D721Med (cell line): ENCODE data around the gene RBBP5.

Experiments used
- DNase-seq: peaks from one replicate; pipeline ENCODE4 v3.0.0; 2011; ENCODE audit warnings: low spot score; ENCODE audit not compliant: insufficient read length
- FAIRE-seq: peaks from 2 replicates; lab custom pipeline; 2011; peaks lifted over from hg19 to GRCh38; lab: Jason Lieb, UNC
- CTCF ChIP-seq: IDR thresholded peaks from 2 replicates; pipeline ENCODE4 v1.5.1; 2012; ENCODE audit warnings: mild to moderate bottlenecking, control low read depth; ENCODE audit not compliant: insufficient read depth; ENCODE audit errors: missing control alignments

RBBP5 gene

GRCh38 chr1:205054013-205054412 lies 67.8 kb downstream of the RBBP5 start:
- FAIRE-seq (no peak), DNase-seq (no peak)
- TF ChIP-seq CTCF: no peak

GRCh38 chr1:205053296-205053695 lies 68.5 kb downstream of the RBBP5 start:
- FAIRE-seq (no peak), DNase-seq (no peak)
- no peak for TF ChIP-seq CTCF

- no peak for TF ChIP-seq CTCF
- DNase-seq (no peak), FAIRE-seq (no peak)
Observed at GRCh38 chr1:205052690-205053089, 69.1 kb downstream of the RBBP5 start.

- DNase-seq (no peak), FAIRE-seq (no peak)
- no peak for TF ChIP-seq CTCF
Observed at GRCh38 chr1:205049479-205049878, 72.3 kb downstream of the RBBP5 start.

GRCh38 chr1:205048382-205048781 lies 73.4 kb downstream of the RBBP5 start:
- DNase-seq (no peak), FAIRE-seq (no peak)
- TF ChIP-seq CTCF: no peak

GRCh38 chr1:205047764-205048231 lies 74.0 kb downstream of the RBBP5 start:
- TF ChIP-seq CTCF: no peak
- FAIRE-seq (no peak), DNase-seq (no peak)

GRCh38 chr1:205046870-205047269 lies 74.9 kb downstream of the RBBP5 start:
- TF ChIP-seq CTCF: no peak
- DNase-seq: no peak
- FAIRE-seq: no peak
